Parathyroid adenoma (tissue), 2 donors: ENCODE data around the gene ASTN2.

Source experiments
- H2AFZ ChIP-seq: fragments of 300-600 bp; sonication (generic); one replicate; pipeline ENCODE4 v1.7.0; 2017; ENCODE audit warnings: antibody characterized with exemption, mild to moderate bottlenecking
- H3K27ac ChIP-seq: fragments of 300-600 bp; sonication (generic); one replicate; pipeline ENCODE4 v1.7.0; 2017
- H3K27me3 ChIP-seq: fragments of 300-600 bp; sonication (generic); one replicate; pipeline ENCODE4 v1.7.0; 2017; ENCODE audit warnings: low read length; ENCODE audit not compliant: control insufficient read depth, insufficient read depth
- H3K36me3 ChIP-seq: fragments of 300-600 bp; sonication (generic); one replicate; pipeline ENCODE4 v1.7.0; 2017; ENCODE audit warnings: low read length; ENCODE audit not compliant: control insufficient read depth, insufficient read depth
- H3K4me1 ChIP-seq: fragments of 300-600 bp; sonication (generic); one replicate; pipeline ENCODE4 v1.7.0; 2017; ENCODE audit warnings: control low read depth
- H3K4me2 ChIP-seq: fragments of 300-600 bp; sonication (generic); one replicate; pipeline ENCODE4 v1.7.0; 2017; ENCODE audit warnings: low read length
- H3K4me3 ChIP-seq: fragments of 300-600 bp; sonication (generic); one replicate; pipeline ENCODE4 v1.7.0; 2017; ENCODE audit warnings: low read depth, low read length
- H3K79me2 ChIP-seq: fragments of 300-600 bp; sonication (generic); one replicate; pipeline ENCODE4 v1.7.0; 2017; ENCODE audit warnings: control low read depth
- H3K9ac ChIP-seq: fragments of 300-600 bp; sonication (generic); one replicate; pipeline ENCODE4 v1.7.0; 2017; ENCODE audit warnings: mild to moderate bottlenecking
- H3K9me3 ChIP-seq: fragments of 300-600 bp; sonication (generic); one replicate; pipeline ENCODE4 v1.7.0; 2017; ENCODE audit warnings: low read length; ENCODE audit not compliant: control insufficient read depth
- TF ChIP-seq, protein P1 (sequence below): fragments of 300-600 bp; sonication (generic); IDR thresholded peaks from one replicate; pipeline ENCODE4 v1.7.0; 2017; ENCODE audit warnings: antibody characterized with exemption, mild to moderate bottlenecking
- donor health status: primary hyperparathyroidism.

The ASTN2 gene

DNA sequence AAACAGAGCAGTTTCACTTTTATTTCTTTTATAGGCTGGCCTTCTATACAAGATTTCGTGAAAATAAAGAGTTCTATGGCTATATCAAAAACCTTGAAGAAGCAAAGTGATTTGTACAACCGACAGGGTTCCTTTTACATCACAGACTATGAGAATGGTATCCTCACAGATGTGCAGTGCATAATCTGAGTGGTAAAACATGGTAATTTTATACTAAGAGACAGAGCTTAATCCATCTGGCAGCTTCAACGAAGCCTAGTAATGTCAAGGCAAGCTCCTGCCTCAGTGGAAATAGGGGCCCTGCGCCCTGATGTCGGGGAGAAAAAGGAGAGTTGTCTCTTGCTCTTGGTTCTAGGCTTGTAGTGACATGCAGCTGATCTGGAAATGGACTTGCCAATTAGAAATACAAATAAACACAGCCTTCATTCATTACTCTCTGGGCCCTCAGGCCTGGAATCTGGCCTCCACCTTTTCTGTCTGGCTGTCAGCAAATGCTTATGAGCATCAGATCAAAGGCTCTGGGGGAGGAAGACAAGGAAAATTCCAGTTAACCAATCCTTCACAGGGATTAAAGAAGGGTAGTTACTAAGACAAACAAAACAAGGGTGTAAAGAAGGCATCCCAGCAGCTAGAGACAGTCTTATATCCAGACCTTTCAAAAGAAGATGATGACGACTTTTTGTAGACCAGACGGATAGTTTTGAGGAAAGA is 761.4 kb downstream of the ASTN2 start:
- TF ChIP-seq, protein P1, sequence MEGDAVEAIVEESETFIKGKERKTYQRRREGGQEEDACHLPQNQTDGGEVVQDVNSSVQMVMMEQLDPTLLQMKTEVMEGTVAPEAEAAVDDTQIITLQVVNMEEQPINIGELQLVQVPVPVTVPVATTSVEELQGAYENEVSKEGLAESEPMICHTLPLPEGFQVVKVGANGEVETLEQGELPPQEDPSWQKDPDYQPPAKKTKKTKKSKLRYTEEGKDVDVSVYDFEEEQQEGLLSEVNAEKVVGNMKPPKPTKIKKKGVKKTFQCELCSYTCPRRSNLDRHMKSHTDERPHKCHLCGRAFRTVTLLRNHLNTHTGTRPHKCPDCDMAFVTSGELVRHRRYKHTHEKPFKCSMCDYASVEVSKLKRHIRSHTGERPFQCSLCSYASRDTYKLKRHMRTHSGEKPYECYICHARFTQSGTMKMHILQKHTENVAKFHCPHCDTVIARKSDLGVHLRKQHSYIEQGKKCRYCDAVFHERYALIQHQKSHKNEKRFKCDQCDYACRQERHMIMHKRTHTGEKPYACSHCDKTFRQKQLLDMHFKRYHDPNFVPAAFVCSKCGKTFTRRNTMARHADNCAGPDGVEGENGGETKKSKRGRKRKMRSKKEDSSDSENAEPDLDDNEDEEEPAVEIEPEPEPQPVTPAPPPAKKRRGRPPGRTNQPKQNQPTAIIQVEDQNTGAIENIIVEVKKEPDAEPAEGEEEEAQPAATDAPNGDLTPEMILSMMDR, result no peak
- Histone ChIP-seq H3K4me3 (no peak overlapping the region), H3K27ac (no peak overlapping the region), H3K4me2 (no peak overlapping the region), H3K4me1 (no peaks in the 10 kb centered on the region), H2AFZ (no peak overlapping the region), H3K27me3 (no peaks in the 10 kb centered on the region), H3K9ac (no peak overlapping the region), H3K9me3 (no peaks in the 10 kb centered on the region), H3K36me3 (no peaks in the 10 kb centered on the region), H3K79me2 (no peaks in the 10 kb centered on the region)

DNA sequence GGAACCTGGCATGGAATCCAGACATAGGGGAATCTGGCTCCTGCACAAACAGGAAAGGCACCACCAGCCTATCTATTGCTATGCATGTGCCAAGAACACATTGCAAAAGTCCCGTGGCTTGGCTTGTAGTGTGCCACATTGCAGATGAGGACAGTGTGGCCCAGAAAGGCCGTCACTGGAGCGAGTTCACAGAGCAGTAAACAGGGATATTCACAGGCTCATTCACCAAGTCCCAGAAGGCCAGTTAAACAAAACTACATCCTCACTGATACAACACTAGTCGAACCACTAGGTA is 767.4 kb downstream of the ASTN2 start:
- Histone ChIP-seq H3K4me2 (no peak overlapping the region), H3K9me3 (no peaks in the 10 kb centered on the region), H3K4me1 (no peaks in the 10 kb centered on the region), H3K79me2 (no peaks in the 10 kb centered on the region), H3K27me3 (no peaks in the 10 kb centered on the region), H3K9ac (no peak overlapping the region), H3K27ac (no peak overlapping the region), H3K36me3 (no peaks in the 10 kb centered on the region), H2AFZ (no peak overlapping the region), H3K4me3 (no peak overlapping the region)
- TF ChIP-seq, protein P1, result no peak

DNA sequence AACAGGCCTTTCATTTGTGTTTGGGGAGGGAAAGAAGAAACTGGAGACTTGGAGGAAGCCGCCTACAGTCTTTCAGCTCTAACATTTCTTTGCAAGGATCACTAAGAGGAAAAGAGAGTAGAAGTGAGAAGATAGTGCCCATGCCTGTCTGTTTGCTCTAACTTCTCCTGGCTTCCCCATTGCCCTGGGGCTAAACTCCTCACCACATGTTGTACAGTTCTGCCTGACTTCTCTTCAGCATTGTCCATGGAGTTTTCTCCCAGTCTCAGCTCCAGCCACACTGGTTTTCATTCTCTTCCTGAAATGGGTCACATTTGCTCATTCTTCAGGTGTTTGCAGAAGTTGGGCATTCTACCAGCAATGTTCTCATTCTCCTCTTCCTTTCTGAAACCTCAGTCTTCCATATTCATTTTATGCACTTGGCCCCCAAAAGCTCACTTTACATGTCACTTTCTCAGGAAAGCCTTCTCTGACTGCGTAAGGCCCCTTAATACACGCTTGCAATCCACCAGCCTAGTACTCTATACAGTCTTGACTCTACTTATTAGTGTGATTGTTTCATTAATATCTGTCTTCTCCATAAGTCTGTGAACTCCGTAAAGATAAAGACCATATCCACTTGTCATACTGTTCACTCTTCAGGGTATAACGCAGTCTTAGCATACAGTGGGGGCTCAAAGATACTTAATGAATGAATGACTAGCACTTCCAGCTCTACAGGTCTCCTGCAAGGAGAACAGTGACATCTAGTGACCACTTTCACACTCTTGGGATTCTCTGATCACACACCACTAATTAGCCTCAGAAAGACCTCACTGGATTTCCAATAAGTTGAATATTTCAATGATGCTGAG is 768.0 kb downstream of the ASTN2 start:
- Histone ChIP-seq H3K4me1 (no peaks in the 10 kb centered on the region), H3K79me2 (no peaks in the 10 kb centered on the region), H3K36me3 (no peaks in the 10 kb centered on the region), H3K27ac (no peak overlapping the region), H3K27me3 (no peaks in the 10 kb centered on the region), H3K4me2 (no peak overlapping the region), H3K4me3 (no peak overlapping the region), H3K9ac (no peak overlapping the region), H2AFZ (no peak overlapping the region), H3K9me3 (no peaks in the 10 kb centered on the region)
- TF ChIP-seq, protein P1, result no peak

DNA sequence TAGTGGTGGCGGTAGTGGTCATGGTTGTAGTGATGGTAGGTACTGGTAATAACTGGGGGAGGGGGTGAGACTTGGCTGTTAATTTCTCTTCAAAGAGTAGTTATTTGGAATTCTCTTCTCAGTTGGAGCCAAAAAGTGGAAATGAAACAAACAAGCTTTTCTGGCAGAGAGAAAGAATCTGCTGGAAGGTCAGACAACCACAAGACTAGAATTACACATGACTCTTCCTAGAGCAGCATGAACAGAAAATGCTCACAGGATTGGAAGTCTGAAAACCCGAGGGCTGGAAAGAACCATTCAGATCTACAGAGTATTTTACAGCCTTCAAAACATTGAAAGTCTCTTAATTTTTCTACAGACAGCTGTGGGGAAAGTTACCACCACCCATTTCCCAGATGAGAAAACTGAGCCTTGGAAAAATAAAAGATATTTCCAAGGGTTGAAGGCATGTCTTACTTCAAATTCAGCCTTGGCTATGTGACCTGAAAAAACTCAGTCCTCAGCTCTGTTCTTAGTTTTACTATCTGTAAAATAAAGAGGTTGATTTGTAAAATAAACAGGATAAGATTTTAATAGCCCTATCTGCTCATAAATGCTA is 770.7 kb downstream of the ASTN2 start:
- no peak overlapping the region for H2AFZ ChIP-seq
- H3K27me3 ChIP-seq, result no peaks in the 10 kb centered on the region
- no peaks in the 10 kb centered on the region for H3K9me3 ChIP-seq
- H3K79me2 ChIP-seq, result no peaks in the 10 kb centered on the region
- H3K4me1 ChIP-seq, result peaks cover 5% of the 10 kb centered on the region
- TF ChIP-seq, protein P1, result no peak
- no peak overlapping the region for H3K4me2 ChIP-seq
- no peak overlapping the region for H3K4me3 ChIP-seq
- H3K9ac ChIP-seq, result no peak overlapping the region
- no peak overlapping the region for H3K27ac ChIP-seq
- no peaks in the 10 kb centered on the region for H3K36me3 ChIP-seq
